Measurements from ENCODE around the gene DSCAML1.

- no peak for TF ChIP-seq CTCF (conservative IDR thresholded peaks at IDR 0.05; ENCODE audit: low read length)
- no peak for TF ChIP-seq EZH2phosphoT487 (IDR thresholded peaks at IDR 0.05; ENCODE audit: borderline replicate concordance, low read depth, low read length)
Measured at GRCh38 chr11:117586392-117586791, 210.6 kb downstream of the DSCAML1 start.

All from OCI-LY7 (cell line).